Measurements from ENCODE around the gene TAF11. TPM values are rescaled to one million over a fixed set of nuclear protein-coding genes. Genes with fewer than 3 reads are reported as not detected.

Gene TAF11
- total RNA-seq, 6 donors from 2014 or later = 15.4 to 35.6 (median 19.3) TPM

- H3K9me3 ChIP-seq = no peaks in the 10 kb centered on the region
- no peak overlapping the region for H3K27ac ChIP-seq
- DNase-seq (no peak), ATAC-seq (ENCODE audit: low FRiP score in 2 of 2) (no peak)
- H3K4me1 ChIP-seq = peaks cover 0 to 7% (median 0%) of the 10 kb centered on the region in 4 donors
- 83% methylated on average over 1 of the region's 1 CpG for WGBS, 2 donors
- H3K36me3 ChIP-seq = no peaks in the 10 kb centered on the region
- H3K4me3 ChIP-seq = no peak overlapping the region
- no peaks in the 10 kb centered on the region for H3K27me3 ChIP-seq
- TF ChIP-seq POLR2A (IDR thresholded peaks at IDR 0.05) (no peak), EP300 (IDR thresholded peaks at IDR 0.05) (no peak), CTCF (IDR thresholded peaks at IDR 0.05) (no peak), POLR2AphosphoS5 (IDR thresholded peaks at IDR 0.05) (no peak)
Measured at GRCh38 chr6:34928695-34929094, 40.9 kb upstream of the TAF11 start.

GRCh38 chr6:34928220-34928619 lies 40.4 kb upstream of the TAF11 start:
- DNase-seq = no peak
- TF ChIP-seq POLR2AphosphoS5 (IDR thresholded peaks at IDR 0.05) (no peak), EP300 (IDR thresholded peaks at IDR 0.05) (no peak), CTCF (IDR thresholded peaks at IDR 0.05) (no peak), POLR2A (IDR thresholded peaks at IDR 0.05) (no peak)
- 92 to 96% methylated on average over 3 of the region's 3 CpGs for WGBS, 2 donors
- no peak for ATAC-seq (ENCODE audit: low FRiP score in 2 of 2)
- Histone ChIP-seq H3K9me3 (no peaks in the 10 kb centered on the region), H3K27ac (no peak overlapping the region), H3K4me1 (peaks cover 0 to 7% (median 0%) of the 10 kb centered on the region in 4 donors), H3K4me3 (no peak overlapping the region), H3K36me3 (no peaks in the 10 kb centered on the region), H3K27me3 (no peaks in the 10 kb centered on the region)

- H3K4me3 ChIP-seq = no peak overlapping the region
- ATAC-seq (ENCODE audit: low FRiP score in 2 of 2) = no peak
- TF ChIP-seq CTCF (IDR thresholded peaks at IDR 0.05) = no peak
- TF ChIP-seq POLR2A (IDR thresholded peaks at IDR 0.05) = no peak
- TF ChIP-seq EP300 (IDR thresholded peaks at IDR 0.05) = no peak
- no peak for TF ChIP-seq POLR2AphosphoS5 (IDR thresholded peaks at IDR 0.05)
- no peak for DNase-seq
- no peaks in the 10 kb centered on the region for H3K9me3 ChIP-seq
- no peak overlapping the region for H3K27ac ChIP-seq
- peaks cover 0 to 7% (median 0%) of the 10 kb centered on the region in 4 donors for H3K4me1 ChIP-seq
- no peaks in the 10 kb centered on the region for H3K36me3 ChIP-seq
- no peaks in the 10 kb centered on the region for H3K27me3 ChIP-seq
Measured at GRCh38 chr6:34926655-34927054, 38.8 kb upstream of the TAF11 start.

- Histone ChIP-seq H3K36me3 (no peaks in the 10 kb centered on the region), H3K27me3 (no peaks in the 10 kb centered on the region), H3K4me3 (no peak overlapping the region), H3K4me1 (peaks cover 0 to 4% (median 0%) of the 10 kb centered on the region in 4 donors), H3K27ac (no peak overlapping the region), H3K9me3 (no peaks in the 10 kb centered on the region)
- no peak for ATAC-seq (ENCODE audit: low FRiP score in 2 of 2)
- no peak for DNase-seq
- WGBS, 2 donors = 93 to 95% methylated on average over 9 of the region's 9 CpGs
- TF ChIP-seq EP300 (IDR thresholded peaks at IDR 0.05) = no peak
- no peak for TF ChIP-seq POLR2A (IDR thresholded peaks at IDR 0.05)
- TF ChIP-seq POLR2AphosphoS5 (IDR thresholded peaks at IDR 0.05) = no peak
- TF ChIP-seq CTCF (IDR thresholded peaks at IDR 0.05) = no peak
Measured at GRCh38 chr6:34924831-34925625, 37.2 kb upstream of the TAF11 start.

- Histone ChIP-seq H3K4me1 (peaks cover 4 to 12% (median 10%) of the 10 kb centered on the region in 4 donors), H3K36me3 (no peaks in the 10 kb centered on the region), H3K9me3 (no peaks in the 10 kb centered on the region), H3K27me3 (no peaks in the 10 kb centered on the region), H3K4me3 (no peak overlapping the region), H3K27ac (no peak overlapping the region)
- TF ChIP-seq POLR2A (IDR thresholded peaks at IDR 0.05) = no peak
- no peak for TF ChIP-seq CTCF (IDR thresholded peaks at IDR 0.05)
- TF ChIP-seq POLR2AphosphoS5 (IDR thresholded peaks at IDR 0.05) = no peak
- TF ChIP-seq EP300 (IDR thresholded peaks at IDR 0.05) = no peak
- ATAC-seq (ENCODE audit: low FRiP score in 2 of 2) (no peak), DNase-seq (no peak)
- WGBS, 2 donors = 76 to 77% methylated on average over 3 of the region's 3 CpGs
Measured at GRCh38 chr6:34922177-34922663, 34.4 kb upstream of the TAF11 start.

Data from upper lobe of left lung (tissue), 6 donors.